WI38 (cell line): ENCODE results near the gene HOXA10.

Experiments used
- H3K4me3 ChIP-seq: 2 replicates; pipeline ENCODE4 v1.5.1; 2011; ENCODE audit warnings: low read depth, mild to moderate bottlenecking, control low read depth, low read length
- CTCF ChIP-seq: IDR thresholded peaks from 2 replicates; pipeline ENCODE4 v1.5.1; 2012; ENCODE audit warnings: low read depth, mild to moderate bottlenecking, control low read depth, low read length

The HOXA10 gene

GRCh38 chr7:27153526-27153925 lies 20.6 kb downstream of the HOXA10 start:
- TF ChIP-seq CTCF: no peak
- H3K4me3 ChIP-seq: no peak overlapping the region

DNA sequence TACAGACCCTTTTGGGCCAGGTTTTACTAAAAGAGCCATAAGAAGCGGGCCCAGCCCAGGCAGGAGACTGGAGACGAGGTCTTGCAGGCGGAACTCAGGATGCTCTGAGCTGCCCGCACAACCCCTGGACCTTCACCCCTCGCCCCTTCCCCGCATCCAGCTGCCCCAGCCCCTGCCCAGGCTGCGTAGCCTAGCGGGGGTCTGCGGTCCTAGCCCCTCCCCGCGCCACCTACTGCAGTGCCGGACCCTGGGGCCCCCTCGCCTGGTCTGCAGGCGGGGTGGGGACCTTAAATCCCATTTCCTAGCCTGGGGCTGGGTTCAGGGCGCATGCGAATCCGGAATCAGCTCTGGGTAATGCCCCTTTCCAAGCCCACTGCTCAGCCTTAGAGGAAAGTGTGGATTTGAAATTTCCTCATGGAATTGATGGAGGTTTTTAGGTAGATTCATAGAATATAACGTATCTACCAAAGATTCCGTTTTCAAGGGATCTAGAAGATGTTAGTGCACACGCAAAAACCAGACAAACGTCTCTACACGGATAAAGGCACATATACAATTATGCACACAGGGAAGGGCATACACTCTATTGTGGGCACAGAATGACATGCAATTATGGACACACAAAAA lies 21.2 kb downstream of the HOXA10 start:
- TF ChIP-seq CTCF: no peak
- H3K4me3 ChIP-seq: no peak overlapping the region

DNA sequence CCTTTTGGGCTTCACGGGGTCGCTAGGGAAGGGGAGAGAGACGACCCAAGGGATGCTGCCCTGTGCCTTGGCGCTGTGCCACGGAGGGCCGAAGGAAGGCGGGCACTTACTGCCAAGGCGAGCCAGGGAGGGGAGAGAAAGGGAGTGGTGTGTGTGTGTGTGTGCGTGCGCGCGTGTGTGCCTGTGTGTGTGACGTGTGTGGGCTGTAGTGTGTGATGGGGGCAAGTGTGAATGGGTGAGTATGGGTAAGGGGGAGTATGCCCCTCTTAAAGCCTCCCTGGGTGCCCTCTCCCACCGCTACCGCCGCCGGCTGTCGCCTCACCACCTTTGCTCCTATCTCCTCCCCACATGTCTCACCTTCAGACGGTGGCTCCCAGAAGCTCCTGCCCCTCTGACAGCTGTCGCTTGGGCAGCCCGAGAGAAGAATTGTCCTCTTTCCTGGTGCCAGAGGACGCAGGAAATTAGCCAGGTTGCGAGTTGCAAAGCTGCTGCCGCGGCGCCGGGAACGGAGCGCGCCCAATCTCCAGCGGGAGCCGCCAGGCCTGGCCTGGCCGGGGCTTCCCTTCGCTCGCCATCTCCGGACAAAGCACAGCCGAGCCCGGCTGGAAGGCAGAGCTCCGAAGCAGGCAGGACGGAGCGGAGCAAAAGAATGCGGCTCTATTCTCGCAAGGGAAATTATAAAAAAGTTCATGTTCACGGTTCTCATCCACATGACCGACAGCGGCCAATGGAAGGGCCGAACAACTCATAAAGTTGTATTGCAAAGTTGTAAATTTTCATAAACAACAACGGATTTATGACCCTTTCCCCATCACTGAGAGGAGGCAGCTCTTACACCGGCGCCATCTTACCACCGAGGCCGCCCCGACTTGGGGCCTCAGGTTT lies 21.9 kb downstream of the HOXA10 start, which contains the start of gene HOXA3:
TSS of gene HOXA3 (minus strand) at position 653 of the 885 bp plus-strand sequence. CDS start 41,943 bp downstream, outside the sequence.
- peak within 1 kb of the TSS; percentile 54 for H3K4me3 ChIP-seq
- no peak for TF ChIP-seq CTCF

DNA sequence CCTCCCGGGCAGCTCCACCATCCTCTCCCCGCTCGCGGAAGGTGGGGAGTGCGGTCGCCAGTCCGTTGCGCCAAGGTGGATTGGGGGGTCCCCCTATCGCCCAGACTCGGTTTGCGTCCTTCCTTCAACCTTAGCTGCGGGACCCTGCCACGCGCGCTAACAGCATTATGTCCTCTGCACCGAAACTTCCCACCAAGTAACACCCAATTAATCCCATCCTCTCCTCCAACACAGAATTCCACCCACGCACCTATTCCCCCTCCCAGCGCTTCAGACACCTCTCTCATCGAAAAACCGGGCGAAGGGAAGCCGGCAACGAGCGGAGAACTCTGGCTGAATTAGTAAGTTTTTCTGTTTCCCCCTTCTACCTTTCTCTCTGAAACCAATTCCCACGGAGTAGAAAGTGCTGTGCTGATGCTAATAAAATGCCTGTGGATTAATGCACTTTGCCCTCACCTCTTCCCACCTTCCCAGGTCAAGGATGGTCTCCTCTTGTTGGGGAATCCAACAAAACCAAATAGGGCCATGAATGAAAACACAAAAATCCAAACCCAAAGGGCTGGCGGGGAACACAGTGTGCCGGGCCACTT lies 22.7 kb downstream of the HOXA10 start:
- peak overlapping the region; percentile 54 for H3K4me3 ChIP-seq
- TF ChIP-seq CTCF: no peak

GRCh38 chr7:27150568-27151340 lies 23.4 kb downstream of the HOXA10 start:
- H3K4me3 ChIP-seq: peak overlapping the region; percentile 54

More at GRCh38 chr7:27150568-27151340, 23.4 kb downstream of the HOXA10 start:
- TF ChIP-seq CTCF: peak; percentile 67
